Stimulated activated CD8-positive, alpha-beta memory T cell treated with anti-CD3 and anti-CD28 coated beads, Interleukin-2, amount 100 ng/mL, for 48 hours (primary cell): ENCODE results near the gene ATRIP.

Experiments used
- DNase-seq, 2 donors: peaks; one replicate each; pipeline ENCODE4 v3.0.0-alpha.2; 2020; ENCODE audit warnings: low read depth in 2 of 2

The ATRIP gene

DNA sequence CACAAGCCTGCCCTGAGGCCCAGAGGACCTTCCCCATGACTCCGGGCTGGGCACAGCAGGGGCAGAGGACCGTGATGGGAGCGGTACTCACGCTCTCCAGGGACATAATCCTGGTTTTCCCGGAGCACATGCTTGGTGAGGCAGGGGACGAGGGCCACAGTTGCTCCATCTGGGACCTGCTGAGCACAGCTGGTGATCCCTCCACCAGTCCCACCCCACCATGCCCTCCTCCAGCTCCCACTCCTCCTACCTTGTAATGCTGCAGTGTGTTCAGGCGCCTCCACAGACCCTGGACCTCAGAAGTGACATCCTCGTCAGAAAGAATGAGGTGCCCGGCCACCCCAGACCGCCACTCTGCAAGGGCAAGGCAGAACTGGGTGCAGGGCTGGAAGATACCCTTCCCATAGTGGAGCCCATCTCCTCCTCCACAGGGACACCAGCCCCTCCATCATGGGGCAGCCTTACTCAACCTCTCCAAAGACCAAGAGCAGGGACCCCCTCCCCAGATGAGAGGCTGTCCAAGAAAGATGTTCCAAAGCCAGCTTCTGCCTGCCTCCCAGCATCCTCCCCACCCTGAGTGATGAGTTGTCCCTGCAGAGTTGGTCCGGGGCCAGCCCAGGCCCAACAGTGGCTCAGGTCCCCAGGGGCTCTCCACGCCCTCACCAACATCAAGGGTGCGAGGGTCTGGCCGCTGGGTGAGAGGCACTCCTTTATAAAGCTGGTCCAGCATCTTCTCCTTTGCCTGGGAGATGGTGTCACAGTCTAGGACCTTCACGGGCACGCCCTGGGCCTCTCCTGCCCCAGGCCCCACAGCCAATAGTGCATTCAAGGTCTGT, 36.1 kb upstream of the ATRIP start:
- DNase-seq, result no peak

DNA sequence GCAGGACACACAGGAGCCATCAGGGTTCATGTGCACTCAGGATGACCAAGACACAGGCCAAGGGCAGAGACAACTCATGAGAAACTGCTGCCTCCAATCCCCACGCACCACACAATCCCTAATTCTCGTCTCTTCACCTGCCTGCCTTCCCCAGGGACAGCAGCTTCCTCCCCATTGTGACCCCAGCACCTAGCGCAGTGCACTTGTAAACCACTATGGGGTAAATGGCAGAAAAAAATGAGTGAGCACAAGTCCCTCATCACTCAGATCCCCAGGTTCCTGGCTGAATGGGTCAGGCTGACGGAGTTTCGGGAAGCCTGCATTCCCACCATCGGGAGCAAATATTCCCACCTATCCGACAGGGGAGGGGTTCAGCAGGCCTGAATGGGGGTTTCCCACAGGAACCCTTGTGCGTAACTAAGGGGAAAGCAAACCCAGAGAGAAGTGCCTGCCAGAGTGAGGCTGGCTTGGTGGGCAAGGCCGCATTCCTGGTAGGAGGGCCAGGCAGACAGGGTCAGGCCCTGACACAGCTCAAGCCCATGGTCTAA, 35.4 kb upstream of the ATRIP start:
- no peak for DNase-seq

DNA sequence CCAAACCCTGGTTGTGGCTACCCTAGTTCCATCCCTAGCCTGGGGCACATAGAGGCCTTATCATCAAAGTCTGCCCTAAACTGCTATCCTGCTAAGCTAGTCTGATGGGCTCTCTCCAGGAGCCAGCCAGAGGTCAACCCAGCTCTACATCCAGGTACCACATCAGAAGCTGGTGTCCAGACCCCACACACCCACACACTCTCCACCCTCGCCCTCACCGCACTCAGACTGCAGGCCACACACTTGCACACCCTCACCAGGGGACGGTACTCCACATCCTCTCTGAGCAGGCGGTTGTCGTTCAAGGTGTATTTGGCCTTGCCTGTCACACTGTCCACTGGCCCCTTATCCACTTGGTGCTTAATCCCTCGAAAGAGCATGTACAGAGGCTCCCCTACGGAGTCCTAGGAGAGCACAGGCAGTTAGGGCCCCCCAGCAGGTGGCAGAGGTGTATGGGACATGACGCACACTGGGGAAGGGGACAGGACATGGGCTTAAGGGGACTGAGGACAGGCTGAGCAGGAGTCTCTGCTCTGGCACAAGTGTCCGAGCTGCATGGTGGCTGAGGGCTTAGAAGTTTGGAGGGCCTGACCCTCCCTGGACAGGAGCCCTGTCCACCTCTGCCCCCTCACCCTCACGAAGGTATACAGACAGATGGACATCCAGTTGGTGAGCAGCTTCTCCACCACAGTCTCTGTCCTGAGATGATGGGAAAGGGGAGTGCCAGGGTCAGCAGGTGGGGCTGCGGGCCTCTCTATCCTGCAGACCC, 34.7 kb upstream of the ATRIP start:
- DNase-seq, result no peak

DNA sequence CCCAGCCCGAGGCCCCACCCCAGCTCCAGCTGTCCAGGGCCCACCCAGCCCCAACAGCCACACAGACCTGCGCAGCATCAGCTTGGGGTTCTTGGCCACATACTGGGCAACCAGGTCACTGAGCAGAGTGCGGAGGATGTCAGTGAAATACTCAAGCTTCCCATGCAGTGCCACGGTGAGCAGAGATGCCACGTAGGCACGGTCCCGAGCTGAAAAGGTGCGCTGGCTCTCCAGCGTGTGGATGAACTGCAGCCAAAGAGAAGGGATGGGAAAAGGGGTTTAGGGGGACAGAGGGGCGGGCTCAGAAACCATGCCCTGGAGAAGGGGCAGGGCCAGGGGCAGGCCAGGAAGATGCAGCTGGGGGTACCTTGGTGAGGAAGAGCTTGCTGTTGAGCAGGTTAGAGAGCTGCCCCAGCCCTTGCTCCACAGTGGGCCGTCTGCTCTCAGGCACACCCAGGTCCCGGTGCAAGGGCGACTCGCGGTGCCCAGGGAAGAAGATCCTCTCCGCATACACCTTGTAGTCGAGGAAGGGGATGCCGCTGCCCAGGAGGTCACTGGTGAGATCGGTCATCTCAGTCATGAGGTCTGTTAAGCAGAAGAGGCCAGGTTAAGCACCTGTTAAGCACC, 34.0 kb upstream of the ATRIP start:
- no peak for DNase-seq

DNA sequence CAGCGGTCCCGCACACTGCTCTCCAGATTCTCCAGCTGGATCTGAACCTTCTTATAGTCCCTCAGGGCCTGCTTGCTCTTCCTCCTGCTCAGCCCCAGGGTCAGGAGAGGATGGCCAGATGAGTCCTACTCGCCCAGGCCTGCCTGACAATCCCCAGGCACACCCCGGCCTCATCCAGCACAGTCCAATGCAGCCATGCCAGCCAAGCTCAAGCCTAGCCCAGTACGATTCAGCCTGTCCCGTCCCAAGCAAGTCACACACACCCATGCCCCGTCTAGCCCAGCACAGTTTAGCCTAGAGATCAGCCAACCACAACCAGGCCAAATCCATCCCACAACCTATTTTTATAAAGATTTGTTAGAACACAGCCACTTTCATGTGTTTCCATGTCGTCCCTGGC, 33.5 kb upstream of the ATRIP start:
- DNase-seq, result no peak

DNA sequence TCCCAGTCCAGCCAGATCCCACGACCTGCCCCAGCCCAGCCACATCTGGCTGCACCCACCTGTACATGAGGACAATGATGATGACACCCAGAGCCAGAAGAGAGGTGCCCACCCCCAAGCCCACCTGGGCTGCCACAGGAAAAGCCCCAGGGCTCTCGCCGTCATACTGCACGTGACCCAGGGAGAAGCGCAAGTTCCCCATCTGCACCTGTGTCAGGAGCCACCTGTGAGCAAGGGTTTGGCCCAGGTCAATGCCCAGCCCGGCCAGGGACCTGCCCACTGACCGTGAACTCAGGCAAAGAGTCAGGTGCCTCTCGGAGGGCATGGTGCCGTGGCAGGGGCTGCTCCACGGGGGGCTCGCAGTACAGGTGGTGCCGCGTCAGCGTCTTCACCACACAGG, 32.9 kb upstream of the ATRIP start:
- no peak for DNase-seq

DNA sequence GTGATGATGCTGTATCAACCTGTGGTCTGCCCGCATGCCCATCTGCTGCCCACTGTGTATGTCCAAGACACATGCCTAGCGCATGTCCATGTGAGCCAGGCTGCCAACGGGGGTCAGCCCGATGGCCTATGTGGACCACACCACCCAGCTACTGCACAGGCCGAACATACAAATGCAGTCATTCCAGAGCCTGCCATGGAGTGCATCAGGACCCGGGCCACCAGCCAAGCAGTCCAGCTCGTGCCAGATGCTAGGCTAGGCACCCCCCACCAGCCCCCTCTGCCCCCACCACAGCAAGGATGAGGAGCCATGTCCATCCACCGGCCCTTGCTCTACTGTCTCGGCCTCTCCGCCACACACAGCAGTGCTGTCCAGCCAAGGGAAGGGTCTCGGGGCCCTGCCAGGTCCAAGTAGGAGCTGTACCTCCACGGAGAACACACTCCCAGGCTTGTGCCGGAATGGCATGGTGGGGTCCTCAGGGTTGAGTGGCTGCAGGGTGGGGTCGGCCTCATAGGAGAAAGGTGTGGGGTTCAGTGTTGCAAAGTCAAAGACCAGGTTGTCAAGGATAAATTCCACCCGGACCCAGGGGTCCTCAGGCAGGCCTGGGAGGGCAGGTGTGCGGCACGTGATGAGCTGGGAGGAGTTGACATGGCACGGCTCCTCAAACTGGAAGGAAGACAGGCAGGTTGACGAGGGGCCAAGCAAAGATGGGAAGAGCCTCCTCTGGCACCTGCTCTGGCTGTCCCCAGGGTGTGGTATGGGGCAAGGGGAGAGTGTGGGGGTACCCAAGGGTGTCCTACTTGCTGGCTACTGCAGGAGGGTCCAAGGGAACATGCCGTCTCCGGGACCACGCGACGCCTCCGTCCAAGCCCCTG, 31.9 kb upstream of the ATRIP start:
- DNase-seq, result no peak

DNA sequence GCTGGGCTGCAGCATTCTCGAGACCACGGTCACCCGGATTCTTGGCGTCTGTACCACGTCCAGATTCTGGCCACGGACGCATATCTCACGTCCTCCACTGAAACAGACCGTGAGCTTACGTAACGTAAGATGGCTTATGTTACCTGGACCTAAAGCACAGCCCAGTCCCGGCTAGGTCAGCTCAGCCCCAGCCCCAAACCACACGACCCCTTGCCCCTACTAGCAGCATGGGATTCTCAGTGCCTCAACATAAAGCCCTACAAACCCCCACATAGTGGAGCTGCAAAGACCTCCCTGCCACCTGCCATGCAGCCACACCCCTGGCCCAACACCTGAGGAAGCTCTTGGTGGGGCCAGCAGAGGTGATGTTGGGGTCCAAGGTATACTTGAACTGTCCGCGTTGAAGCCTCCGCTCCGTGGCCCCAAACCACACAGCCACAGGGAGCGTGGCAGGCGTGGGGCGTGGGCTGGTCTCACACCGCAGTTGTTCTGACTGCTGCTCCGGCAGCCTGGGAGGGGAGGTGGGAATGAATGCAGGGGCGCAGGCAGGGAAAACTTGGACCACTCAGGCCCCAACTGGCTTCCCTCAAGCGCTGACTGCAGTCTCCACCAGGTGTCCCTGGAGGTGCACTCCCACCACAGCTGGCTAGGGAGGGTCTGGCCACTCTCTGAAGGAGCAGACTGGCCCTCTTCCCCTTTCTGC, 31.1 kb upstream of the ATRIP start:
- no peak for DNase-seq

DNA sequence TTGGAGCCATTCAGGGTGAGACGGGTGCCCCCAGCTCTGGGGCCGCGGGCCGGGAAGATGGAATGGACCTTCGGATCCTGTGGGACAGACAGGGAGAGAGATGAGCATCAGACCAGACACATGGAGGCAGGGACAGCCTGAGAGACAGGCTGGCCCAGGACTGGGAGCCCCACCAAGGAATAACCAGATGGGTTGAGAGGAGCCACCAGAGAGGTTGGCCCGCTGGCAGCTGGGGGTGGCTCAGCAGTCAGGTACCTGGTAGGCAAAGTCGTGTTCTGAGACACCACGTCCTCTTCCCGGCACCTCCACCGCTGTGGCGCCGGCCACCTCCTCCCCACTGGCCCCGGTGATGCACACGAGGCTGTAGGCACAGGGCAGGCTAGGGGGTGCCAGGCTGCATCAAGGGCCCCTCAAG, 30.4 kb upstream of the ATRIP start:
- DNase-seq, result no peak

DNA sequence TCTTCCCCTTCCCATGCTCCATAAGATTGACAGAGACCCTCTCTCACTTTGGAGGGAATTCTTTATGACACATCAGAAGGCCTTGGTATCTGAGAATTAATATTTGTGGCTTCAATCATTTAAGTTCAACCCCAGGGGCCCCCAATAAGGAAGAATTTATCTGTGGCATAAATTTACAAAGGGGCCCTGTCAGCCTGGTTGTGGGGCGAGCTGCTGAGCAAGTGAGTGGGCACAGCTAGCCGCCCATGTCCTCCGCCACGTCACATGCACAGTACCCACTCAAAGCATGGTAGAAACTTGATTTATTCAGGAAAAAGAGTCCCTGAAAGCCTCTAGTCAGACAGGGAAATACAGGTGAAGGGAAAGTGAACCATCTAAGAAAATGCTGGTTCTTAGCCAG, 30.0 kb upstream of the ATRIP start:
- DNase-seq, result no peak

DNA sequence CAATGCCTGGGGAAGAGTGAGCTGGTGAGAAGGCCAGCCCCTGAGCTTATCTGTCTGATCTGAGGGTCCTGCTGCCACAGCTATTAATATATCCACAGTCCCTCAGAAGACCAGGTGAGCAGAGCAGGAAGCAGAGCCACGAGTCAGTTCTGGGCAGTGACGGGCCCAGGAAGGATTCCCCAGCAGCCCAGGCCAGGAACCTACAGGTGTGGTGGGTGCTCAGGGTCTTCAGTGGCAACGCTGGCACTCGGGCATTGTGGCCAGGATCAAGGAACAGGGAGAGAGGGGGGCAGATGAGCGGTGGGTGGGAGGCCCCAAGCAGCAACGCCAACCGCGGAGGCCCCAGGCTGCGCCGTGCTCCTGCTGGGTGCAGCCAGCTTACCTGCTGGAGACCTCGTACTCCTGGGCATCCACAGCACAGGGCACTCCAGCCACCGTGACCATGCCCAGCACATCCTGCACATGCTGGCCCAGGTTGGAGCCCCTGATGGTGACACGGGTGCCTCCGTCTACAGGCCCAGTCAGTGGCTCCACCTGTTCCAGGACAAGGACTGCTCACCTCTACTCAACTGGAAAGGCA, 28.9 kb upstream of the ATRIP start:
- no peak for DNase-seq

DNA sequence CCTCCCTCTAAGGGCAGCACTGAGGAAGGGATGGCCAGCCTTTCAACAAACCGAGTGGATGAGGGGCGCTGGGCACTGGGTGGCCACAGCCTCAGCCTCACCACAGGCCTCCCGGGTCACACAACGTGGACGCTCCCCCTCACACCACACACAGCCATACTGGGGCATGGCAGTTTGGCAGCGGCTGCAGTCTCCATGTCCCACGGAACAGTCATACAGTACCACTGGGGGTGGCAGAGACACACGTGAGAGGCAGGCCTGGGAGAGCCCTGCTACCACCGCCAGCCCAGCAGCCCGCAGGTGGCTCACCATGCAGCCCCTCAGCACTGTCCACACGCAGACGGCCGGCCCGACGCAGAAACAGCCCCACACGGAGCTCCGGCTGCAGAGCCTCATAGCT, 28.4 kb upstream of the ATRIP start:
- no peak for DNase-seq

DNA sequence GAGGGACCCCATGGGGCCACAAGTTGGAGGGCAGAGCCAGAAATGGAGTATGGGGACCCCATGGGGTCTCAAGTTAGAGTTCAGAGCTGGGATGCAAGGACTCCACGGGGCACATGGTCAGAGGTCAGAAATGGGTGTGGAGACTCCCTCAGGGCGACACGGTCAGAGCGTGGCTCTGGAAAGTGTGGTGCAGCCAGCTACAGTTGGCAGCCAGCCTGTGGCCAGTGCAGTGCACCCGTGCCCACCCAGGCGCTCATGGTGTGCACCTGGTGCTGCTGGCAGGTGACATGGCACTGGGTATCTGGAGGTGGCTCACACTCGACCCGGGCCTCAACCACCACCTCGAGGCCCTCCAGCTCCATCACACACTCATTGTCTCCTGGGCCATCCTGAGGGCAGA, 27.9 kb upstream of the ATRIP start:
- no peak for DNase-seq

DNA sequence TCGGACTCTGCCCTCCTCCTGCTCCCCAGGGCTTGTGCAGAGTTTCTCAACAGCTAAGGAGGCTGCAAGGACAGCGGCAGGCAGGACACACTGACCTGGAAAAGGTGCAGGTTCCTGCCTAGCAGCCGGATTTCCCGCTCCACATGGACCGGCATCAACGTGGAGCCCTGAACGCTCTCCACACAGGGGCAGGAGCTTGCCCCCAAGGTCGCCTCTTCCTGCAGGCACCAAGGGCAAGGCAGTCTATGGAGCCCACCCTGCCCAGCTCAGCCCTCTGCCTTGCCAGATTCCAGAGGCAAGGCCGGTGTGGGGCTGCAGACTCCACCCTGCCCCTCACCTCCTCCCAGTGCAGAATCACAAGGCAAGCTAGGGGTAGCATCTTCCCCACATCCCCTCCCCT, 27.4 kb upstream of the ATRIP start:
- DNase-seq, result no peak

DNA sequence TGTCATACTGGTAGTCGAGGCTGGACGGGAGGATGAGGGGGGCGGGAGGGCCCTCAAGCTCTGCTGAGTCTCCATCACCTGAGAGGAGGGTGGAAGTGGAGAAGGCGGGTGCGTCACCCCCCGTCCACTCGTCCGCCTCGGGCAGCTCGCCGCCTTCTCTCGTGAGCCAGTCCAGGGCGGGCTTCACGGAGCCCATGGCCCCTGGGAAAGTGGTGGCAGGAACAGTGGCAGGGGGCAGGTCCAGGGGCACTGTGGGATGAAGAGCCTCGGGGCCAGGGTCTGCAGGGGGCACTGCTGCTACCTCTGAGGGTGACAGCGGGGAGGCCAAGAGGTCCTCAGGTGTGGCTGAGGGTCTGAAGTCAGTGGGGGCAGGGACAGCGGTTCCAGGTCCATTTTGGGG, 26.9 kb upstream of the ATRIP start:
- no peak for DNase-seq

DNA sequence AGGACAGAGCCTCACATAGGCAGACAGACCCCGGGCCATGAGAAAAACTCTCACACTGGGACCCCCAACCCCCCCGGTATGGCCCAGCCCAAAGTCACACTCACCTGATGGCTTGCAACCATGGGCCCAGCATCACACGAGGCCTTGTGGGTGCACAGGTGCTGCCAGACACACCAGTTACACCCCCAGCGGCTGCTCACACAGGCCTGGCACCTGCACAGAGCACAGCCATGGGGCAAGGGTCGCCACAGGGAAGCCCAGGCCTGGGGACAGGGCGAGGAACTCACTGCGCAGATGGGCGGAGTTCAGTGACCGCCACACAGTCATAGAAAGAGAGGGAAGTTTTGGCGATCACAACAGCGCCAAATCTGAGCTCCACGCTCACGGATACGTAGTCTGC, 26.0 kb upstream of the ATRIP start:
- no peak for DNase-seq

DNA sequence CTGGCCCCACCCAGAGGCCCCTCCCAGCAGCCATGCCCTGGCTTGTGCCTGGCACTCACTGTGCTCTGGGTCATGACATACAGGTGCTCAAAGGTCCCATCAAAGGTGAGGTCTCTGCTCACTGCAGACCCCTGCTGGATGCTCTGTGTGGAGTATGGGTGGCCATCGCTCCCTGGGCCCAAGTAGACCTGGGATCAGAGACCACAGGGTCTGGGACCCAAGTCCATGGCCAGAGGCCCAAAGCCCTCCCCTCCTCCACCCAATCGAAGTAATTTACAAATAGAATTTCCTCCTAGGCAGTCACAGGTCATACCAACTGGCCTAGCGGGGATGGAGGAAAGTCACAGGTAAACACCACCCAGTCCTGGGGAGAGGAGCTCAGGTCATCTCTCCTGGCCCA, 24.3 kb upstream of the ATRIP start:
- DNase-seq, result no peak

DNA sequence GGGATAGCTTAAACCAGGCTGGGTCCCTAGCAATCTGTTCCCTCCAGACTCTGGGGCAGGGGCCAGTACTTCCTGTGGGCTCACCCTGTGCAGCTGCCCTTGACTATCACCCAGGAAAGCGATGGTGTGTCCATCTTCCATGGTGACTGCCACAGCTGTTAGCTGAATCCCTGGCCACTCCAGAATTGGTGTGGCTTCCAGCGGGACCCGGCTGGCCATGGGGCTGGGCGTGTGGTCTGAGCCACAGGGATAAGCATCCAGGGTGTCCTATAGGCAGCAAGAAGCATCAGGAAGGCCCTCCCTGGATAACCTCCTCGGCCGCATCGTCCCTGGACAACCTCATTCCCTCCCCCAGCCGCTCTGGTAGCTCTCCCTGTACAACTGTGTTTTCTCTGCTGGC, 23.9 kb upstream of the ATRIP start:
- no peak for DNase-seq

DNA sequence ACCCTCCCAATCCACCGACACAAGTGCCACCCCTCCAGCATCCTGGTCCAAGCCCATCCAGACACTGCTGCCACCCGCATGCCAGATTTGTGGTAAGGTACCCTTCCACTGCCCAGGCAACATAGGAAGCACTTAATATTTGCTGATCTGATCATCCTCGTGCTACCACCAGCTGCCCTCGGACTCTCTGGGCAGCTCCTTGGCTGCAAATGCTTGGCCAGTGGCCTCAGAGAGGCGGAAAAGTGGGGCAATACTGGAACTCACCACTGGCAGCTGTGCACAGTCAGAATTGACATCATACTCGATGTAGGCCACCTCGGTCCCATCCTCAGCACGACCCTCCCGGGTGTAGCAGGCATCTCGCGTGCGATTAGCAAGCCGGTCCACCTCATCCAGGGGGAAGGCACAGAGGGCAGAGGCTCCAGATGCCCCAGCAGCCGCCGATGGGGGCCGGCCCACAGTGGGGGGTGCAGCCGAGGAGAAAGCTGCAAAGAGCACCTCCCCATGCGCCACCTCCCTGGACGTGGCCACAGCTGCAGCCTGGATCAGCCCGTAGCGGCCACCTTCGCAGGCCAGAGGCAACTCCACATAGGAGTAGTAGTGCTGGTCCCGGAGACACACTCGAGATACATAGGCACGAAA, 23.2 kb upstream of the ATRIP start:
- no peak for DNase-seq
